NCI-H460 (cell line): Measurements from ENCODE around the gene RCAN2. TPM values are rescaled to one million over a fixed set of nuclear protein-coding genes. Genes with fewer than 3 reads are reported as not detected.

ENCODE experiments used
- DNase-seq: peaks from one replicate; pipeline ENCODE4 v3.0.0-alpha.2; 2016; ENCODE audit warnings: low read depth; ENCODE audit errors: extremely low read depth
- total RNA-seq: library from RNA; depleted of rRNA; stranded (reverse); fragments of >200 nt; shearing (Covaris generic); gene quantifications from 2 replicates; pipeline ENCODE4 v1.2.3, GENCODE V29; 2014

The RCAN2 gene
- total RNA-seq, 1 experiment from 2014 or later, result not detected

DNA sequence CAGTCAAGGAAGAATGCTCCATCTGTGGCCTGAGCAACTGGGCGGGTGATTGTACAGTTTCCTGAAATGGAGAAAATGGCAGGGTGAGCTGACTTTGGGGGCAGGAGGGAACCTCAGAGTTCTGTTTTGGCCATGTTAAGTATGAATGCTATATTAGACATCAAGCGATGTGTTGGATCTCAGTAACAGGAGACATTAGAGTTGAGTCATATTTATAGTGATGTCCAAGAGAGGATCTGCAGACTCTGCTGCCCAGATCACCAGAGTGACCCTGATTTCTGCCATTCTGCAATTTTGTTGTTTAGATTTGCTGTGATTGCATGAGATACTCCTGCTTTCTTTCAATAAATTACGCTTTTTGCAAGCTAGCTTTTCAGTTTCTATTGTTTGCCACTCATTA lies 189.1 kb downstream of the RCAN2 start:
- DNase-seq, result no peak

DNA sequence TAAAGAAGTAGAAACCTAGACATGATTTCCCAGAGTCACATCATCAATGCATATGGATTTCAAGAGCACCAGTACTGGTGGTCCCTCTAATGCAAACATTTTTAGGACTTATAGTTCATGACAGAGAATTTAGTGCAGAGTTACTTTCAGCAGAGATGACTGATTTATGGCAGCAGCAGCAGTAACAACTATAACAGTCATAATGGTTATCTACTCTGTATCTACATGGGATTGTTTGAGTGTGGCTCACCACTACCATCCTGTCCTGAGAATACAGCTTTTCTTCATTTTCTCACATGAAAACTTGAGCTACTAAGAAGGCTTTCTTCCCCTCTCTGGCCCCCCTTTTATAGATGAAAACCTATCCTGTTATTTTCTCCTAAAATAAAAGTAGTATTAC lies 192.0 kb downstream of the RCAN2 start:
- no peak for DNase-seq

DNA sequence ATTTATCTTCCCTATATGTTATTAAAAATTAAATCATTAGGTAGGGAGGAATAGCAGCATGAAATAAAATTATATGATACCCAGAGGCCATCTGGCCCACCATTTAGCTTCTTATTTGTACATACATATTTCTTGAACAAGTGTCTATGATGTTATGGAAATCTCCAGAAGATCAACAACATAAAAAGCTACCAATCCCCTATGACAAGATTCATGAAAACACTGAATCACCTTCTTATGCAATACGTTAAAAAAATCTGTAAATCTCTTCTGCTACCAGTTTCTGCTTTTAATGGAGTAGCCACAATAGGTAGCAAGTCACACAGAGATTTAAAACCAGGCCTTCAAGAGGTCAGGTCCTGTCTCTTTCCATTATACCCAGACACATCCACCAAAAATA lies 194.7 kb downstream of the RCAN2 start:
- DNase-seq, result no peak

DNA sequence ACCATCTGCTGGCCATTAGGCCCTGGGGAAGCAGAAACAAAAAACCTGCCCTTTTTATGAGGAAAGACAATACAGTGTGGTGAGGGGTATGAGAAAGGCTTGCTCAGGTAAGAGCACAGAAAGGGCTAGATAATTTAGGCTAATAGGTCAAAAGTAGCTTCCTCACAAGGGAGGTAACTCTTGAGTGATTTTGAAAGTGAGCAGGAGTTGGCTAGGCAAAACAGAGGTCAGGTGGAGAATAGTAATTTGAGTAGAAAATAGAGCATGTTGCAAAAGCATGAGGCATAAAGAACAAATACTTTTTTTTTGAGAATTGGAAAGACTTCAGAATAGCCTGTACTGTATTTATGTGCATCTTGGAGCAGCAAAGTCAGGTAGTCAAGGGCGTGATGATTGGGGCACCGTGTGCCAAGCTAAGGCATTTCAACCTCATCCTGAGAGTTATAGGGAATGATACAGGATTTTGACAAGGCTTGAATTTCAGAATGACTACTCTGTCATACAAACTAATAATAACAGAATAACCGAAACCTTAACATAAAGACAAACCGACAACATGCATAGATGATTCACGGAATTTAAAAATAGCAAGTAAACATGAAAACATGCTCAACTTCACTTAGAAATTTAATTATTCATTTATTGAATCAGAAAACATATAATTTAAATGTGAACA lies 197.5 kb downstream of the RCAN2 start:
- no peak for DNase-seq

DNA sequence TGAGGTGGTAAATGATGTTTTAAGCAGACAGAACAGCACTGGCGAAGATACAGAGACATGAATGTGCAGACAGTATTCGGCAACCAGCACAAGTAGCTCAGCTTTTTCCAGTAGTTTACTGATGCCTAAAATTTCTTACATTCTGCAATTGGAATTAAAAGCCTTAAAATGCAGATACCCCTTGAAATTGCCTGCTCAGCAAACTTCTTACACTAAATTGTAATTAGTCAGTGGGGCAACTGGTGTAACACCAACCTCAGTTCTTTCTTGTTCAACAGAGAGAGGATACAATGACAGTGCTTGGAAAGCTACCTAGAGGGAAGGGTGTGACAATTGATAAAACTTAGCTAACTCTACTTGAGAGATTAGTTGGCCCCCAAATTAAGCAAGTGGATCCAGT lies 199.4 kb downstream of the RCAN2 start:
- DNase-seq, result no peak

DNA sequence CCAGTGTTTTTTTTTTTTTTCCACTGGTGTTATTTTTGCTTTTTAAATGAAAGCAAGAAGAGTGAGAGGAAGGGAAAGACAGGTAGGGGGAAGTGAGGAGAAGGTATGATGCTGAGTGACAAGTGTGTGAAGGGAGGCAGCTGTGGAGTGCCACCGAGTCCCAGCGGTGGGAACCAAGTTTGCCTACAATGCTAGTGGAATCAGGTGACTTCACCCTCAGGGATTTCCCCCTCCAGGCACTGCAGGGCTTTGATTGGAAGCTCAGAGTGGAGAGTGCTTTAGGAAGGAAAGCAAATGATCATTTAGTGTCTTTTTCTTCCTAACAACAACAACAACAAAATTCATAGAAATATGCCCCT lies 200.0 kb downstream of the RCAN2 start:
- DNase-seq, result no peak

DNA sequence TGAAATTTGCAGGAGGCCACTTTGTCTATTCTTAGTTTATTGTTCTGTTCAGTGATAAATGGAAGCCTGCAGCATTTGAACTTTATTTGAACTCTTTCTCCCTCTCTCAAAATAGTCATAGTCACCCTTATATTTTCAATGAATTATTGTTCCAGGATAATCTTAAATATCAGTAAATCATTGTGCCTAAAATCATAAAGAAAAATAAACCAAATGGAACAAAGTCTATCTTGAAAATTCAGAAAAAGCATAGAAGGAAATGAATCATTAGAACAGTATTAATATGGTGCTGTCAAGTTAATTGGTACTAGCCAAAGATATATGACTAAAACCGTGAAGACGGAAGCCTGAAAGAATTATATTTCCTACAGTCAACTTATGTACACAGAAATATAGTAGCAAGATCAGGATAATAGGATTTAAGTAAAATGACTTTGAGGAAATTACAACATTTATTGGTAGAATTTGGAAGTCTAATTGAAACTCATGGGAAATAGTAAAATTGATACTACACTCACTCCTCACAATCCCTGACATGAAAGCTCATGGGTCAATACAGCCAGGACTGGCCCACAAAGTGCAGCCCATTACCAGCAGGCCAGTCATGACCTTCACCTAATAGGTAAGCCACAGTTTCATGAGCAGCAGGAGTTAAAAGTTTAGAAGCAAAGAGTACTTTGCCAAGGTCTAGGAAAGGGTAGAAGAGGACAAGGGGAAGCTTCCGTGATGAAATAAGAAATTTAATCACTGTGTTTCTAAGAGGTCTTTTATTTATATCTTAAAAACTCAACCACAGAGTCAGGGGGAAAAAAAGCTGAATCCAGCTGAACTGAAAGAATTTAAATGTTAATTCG lies 200.6 kb downstream of the RCAN2 start:
- no peak for DNase-seq

DNA sequence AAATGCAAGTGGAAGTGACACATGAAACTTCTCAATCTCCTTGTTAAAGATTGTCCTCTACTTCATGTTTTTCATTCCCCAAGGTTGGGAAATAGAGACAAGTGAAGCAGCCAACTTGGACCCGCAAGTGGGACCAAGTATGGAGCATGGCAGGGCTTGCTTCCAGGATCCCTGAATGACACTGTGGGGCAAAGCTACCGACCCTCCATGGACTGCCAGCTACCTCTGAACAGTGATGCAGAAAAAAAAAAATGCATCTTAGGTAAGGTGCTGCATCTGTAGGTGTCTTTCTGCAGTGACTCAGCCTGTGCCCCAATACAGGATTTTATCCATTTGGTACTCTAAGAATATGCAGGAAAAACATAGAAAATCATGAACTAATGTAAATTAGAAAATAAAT lies 201.4 kb downstream of the RCAN2 start:
- no peak for DNase-seq

DNA sequence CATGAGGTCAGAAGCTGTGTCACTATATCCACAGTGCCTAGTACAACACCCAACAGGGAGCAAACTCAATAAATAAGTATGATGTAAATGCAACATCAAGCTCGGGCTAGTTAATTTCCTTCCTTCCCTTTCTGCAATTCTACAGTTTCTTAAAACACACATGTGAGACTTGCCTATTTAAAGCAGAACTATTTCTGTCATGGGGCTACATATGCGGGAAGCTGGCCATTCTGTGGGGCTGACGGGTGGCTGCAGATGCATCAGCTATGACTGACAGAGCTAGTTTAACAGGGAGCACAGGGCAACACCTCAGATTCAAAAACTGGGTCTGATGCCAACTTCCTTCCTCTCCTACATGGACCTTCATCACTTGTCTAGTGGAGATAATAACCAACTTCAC lies 202.4 kb downstream of the RCAN2 start:
- DNase-seq, result no peak

DNA sequence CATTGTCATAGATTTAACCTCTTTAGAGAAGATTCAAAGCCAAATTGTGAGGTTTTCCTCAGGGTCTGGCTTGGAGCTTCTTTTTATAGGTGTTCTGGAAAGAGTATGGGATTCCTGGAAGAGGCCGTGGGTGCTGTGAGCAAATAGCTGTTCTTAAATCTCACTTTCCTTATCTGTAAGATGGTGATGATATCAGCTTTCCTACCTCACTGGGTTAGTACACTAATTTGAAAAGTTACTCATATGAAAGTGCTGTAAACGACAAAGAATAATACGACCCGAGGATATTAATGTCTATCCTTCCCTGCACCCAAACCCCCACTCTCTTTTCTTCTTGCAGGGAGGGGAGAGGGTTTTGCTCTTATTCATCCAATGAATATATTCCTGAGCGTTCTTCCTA lies 203.6 kb downstream of the RCAN2 start:
- DNase-seq, result no peak

DNA sequence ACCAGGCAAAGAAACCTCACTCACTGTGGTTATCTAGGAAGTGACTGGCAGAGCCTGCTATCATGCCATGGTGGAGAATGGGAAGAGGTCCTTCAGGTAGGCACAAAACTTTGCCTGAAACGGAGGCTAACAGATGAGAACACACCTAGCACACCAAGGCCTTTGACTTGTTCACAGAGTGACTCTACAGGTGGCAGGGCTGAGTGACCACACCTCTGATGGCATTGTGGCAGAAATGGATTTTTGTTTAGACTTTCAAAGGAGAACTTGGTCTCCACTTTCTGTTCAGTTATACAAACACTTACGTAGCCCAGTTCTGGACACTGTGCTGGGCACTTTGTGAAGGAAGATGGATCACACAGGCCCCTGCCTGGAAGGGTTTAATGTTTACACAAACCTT lies 204.2 kb downstream of the RCAN2 start:
- no peak for DNase-seq

DNA sequence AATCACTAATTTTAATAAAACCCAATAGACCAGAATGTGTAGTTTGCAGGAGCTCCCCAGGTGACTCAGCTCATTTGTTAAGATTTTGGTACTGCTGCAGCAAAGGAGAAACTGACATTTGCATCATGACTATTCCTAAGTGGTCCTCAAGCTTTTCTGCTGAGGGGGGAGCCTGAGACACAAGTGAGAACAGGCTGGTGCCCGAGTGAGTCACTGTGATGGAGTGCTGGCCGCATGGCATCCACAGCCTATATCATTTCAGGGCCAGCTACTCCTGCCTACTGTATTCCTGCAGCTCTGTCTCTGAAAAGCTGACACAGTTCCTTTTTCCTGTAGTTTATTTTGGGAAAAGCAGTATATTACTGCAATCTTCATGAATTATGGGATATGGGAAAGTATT lies 206.8 kb downstream of the RCAN2 start:
- DNase-seq, result no peak

DNA sequence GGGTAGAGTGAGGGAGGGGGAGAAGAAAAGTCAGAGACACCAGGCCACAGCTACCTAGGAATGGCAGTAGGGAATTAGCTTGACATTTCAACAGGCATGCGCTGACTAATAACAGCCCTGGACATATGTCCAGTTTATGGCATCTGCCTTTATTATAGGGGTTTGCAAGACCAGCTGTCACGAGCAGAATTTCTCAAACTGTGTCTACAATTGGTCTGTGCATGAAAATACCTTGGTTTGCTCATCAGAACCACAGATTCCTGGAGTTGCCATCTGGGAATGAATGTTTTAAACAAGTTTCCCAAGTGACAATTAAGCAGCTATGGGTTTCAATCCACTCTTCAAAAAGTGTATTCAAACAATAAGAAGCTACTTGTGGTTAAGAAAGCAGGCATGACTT lies 210.1 kb downstream of the RCAN2 start:
- no peak for DNase-seq

DNA sequence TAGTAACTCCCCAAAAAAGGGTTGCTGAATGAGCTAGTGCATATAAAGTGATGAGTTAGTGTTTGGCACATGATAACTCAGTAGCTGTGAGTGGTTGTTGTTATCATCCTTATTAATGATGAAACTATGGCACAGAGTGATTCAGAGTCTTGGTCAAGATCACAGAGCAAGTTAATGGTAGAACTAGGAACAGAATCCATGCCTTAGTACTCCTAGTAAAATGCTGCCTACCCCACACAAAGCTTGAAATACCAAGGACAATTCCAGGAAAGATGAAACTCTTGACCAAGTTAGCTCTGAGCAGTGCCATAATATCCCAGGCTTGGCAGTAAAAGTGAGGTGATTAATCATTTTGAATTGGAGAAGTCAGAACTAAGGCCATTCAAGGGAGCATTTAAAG lies 211.4 kb downstream of the RCAN2 start:
- DNase-seq, result no peak

DNA sequence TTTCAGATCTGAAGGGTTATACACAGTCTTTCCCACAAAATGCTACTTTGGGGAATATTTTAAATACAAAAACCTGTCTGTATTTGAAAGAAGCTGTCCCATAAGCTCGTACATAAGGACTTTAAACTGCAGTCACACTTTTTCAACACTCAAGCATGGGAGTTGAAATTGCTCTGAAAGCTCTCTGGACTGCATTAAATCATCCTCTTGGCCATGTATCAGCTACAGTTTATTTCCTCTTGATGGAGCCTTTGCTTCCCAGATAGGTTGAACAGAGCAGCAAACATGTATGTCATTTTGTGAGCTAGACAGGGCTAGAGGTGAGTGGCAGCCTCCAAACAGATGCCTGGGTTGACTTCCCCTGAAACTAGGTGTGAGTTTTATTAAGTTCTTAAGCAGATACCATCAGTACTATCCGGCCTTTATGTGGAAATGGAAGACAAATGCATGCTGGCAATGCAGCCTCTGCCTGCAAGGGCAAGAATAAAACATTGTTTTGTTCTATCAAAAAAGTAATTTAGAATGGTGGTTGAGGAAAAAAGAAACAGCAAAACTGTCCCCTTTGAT lies 214.6 kb downstream of the RCAN2 start:
- no peak for DNase-seq

DNA sequence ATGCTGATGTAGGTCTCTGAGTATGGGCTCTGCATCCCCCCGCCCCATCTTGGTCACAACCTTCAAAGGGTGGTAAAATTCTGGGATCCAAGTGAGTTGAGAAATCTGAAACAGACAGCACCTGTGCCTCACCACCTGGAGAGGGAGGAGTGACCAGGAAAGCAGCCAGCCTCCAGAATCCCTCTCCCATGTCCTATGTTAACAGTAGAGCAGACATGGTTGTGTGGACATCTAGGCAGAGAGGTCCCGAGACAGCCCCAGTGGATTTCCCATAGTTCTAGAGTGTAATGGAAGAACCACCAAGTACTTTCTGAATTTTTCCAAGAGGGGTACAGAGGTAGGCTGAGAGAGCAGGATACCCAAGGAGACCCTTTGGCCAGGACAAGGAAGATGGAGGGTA lies 216.7 kb downstream of the RCAN2 start:
- no peak for DNase-seq

DNA sequence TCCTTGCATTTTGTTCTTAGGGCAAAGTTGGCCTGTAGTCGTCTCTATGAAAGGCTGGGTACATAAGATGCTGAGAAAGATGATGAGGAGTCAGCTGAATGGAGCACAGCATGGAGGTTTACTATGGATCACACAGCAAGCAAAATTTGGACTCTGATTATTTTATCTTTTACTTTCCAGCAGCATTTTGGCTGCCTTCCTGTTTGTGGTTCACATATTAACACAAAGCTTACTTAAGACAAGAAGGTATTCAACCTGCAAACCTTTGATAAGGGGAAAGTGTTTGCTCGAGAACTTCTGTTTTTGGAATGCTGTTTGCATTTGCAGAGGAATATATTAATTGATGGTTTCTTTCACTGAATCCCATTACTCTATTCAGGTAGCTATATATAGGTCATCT lies 217.3 kb downstream of the RCAN2 start:
- no peak for DNase-seq

DNA sequence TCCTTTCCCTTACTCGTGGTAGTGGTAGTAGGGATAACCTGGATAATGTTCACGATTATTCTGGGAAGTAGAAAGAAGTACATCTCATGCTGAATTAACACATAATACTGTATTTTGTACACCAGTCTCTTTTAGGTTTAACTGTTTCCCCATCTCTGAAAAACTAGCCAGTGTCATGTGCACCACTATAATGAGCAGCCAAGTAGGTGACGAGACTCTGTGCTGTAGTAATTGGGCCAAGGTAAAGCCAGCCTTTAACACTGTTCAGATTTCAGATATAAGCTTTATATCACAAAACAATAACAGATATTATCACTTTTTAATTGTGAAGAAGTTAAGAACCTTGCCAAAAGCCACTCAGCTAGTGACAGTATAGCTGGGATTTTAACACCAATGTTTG lies 219.5 kb downstream of the RCAN2 start:
- no peak for DNase-seq

DNA sequence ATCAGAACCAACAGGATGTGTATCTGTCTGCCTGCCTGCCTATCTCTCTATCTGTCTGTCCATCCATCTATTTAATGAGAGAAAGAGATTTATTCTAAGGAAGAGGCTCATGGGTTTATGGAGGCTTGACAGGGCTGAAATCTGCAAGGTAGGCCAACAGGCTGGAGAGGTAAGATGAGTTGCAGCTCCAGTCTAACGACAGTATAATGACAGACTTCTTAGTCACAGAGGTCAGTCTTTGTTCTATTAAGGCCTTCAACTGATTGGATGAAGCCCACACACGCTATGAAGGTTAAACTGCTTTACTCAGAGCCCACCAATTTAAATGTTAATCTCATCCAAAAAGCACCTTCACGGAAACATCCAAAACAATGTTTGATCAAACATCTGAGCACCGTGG lies 220.1 kb downstream of the RCAN2 start:
- no peak for DNase-seq

DNA sequence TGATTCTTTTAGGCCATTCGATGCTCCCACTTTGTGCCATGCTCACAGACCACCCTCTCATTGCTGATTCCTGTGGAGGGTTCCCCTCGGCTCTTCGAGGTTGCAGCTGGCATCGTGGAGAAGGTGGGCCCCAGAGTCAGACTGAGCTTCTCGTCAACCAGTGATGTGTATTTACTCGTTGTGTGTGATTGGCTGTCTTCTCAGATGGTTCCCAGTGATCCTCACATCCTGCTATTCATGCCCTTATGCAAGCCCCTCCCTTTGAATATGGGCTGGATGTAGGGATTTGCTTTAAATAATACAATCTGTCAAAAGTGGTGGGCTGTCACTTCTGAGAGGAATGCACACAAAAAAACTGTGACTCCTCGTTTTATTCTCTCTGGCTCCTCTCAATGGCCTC lies 220.9 kb downstream of the RCAN2 start:
- DNase-seq, result no peak

DNA sequence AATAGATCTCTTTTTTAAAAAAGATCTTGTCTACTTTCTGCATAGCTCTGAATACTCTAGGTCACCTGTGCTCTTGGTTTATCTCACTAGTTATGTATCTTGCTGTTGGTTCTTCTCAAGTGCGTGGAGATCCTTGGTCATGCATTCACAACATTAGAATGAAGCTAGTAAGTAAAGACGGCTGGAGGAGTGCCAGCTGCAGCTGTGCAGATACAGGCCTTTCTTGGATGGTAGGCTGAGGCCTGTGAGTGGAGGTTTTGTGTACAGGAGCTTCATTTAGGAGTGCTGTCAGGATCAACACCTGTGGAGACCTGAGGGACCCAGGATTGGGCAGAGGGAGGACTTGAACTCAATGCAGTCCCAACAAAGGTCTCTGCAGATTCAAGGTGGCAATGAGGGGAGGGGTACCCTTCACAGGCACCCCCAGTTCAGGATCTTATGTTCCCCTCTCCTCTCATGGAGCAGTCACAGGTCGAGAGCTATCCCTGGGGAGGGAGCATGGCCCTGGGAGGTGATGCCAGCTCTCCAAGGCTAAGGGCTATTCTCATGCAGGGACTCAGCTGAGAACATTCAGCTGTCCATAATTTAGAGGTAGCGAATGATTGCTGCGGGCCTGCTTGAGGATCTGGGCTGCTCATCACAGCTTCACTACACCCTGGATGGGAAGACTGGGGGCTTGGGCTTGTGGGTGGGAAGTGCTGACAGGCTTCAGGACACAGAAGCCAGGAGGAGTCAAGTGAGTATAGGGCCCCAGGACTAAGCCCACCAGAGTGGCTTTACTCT lies 221.6 kb downstream of the RCAN2 start:
- DNase-seq, result no peak
